Esophagus (tissue), 2 donors: ENCODE results near the gene SDF4. TPM values are rescaled to one million over a fixed set of nuclear protein-coding genes. Genes with fewer than 3 reads are reported as not detected.

Experiments used
- H3K27ac ChIP-seq, 2 donors: one replicate each; pipeline ENCODE4 v1.5.1; 2013; ENCODE audit warnings: low read depth in 2 of 2, mild to moderate bottlenecking in 2 of 2, inconsistent platforms in 1 of 2, low read length in 1 of 2, moderate library complexity in 1 of 2
- H3K27me3 ChIP-seq, 2 donors: one replicate each; pipeline ENCODE4 v1.6.1; 2013; ENCODE audit warnings: low read length in 2 of 2, control low read depth in 1 of 2, mild to moderate bottlenecking in 1 of 2; ENCODE audit not compliant: insufficient read depth in 2 of 2, control insufficient read depth in 1 of 2
- H3K36me3 ChIP-seq, 2 donors: one replicate each; pipeline ENCODE4 v1.6.1; 2013; ENCODE audit warnings: low read length in 1 of 2; ENCODE audit not compliant: control insufficient read depth in 2 of 2, insufficient read depth in 2 of 2
- H3K4me1 ChIP-seq, 2 donors: one replicate each; pipeline ENCODE4 v1.6.1; 2013; ENCODE audit warnings: low read length in 1 of 2; ENCODE audit not compliant: control insufficient read depth in 2 of 2, insufficient read depth in 2 of 2
- H3K4me3 ChIP-seq, 2 donors: one replicate each; pipeline ENCODE4 v1.5.1; 2013; ENCODE audit warnings: low read length in 2 of 2, mild to moderate bottlenecking in 2 of 2, low read depth in 1 of 2, moderate library complexity in 1 of 2
- H3K9me3 ChIP-seq, 2 donors: one replicate each; pipeline ENCODE4 v1.6.1; 2013; ENCODE audit warnings: mild to moderate bottlenecking in 2 of 2, low read depth in 1 of 2, low read length in 1 of 2, moderate library complexity in 1 of 2; ENCODE audit not compliant: control insufficient read depth in 2 of 2, insufficient read depth in 1 of 2
- WGBS, 2 donors: extraction: QIAGEN DNeasy Blood & Tissue Kit; methylation state at CpG; one replicate each; pipeline ENCODE4 v1.1.7; 2013; 5-methylcytosine and 5-hydroxymethylcytosine counted together
- polyA plus RNA-seq, 2 donors: library from polyadenylated mRNA; stranded (reverse); fragments of 200-250 nt; gene quantifications; one replicate each; pipeline ENCODE4 v1.2.3, GENCODE V29; 2013
- donor health status: healthy with polysubstance abuse.
- donor health status: Bipolar disorder and iron deficiency.

The SDF4 gene
- polyA plus RNA-seq, 2 donors: 43.9 to 68.0 TPM

- peaks cover 2 to 5% of the 10 kb centered on the region in 2 donors for H3K4me1 ChIP-seq
- H3K9me3 ChIP-seq: peaks cover 0 to 2% of the 10 kb centered on the region in 2 donors
- H3K27me3 ChIP-seq: no peaks in the 10 kb centered on the region
- no peak within 1 kb of the TSS for H3K4me3 ChIP-seq
- no peak within 1 kb of the TSS for H3K27ac ChIP-seq
- peaks cover 0 to 16% of the 10 kb centered on the region in 2 donors for H3K36me3 ChIP-seq
- WGBS, 2 donors: 52 to 54% methylated on average over 29 to 35 of the region's 35 CpGs
Measured at GRCh38 chr1:1173793-1174415, 57.9 kb downstream of the SDF4 start, which contains the start of gene TTLL10. Gene TTLL10, plus strand, starts transcription at chr1:1173880. Its CDS starts 5,336 bp downstream, at chr1:1179216.

GRCh38 chr1:1173061-1173792 is 58.6 kb downstream of the SDF4 start:
- Histone ChIP-seq H3K36me3 (peaks cover 0 to 18% of the 10 kb centered on the region in 2 donors), H3K27ac (no peak overlapping the region), H3K9me3 (peaks cover 0 to 2% of the 10 kb centered on the region in 2 donors), H3K27me3 (no peaks in the 10 kb centered on the region), H3K4me3 (no peak overlapping the region), H3K4me1 (peaks cover 0 to 5% of the 10 kb centered on the region in 2 donors)
- 61 to 63% methylated on average over 32 of the region's 32 CpGs for WGBS, 2 donors

DNA sequence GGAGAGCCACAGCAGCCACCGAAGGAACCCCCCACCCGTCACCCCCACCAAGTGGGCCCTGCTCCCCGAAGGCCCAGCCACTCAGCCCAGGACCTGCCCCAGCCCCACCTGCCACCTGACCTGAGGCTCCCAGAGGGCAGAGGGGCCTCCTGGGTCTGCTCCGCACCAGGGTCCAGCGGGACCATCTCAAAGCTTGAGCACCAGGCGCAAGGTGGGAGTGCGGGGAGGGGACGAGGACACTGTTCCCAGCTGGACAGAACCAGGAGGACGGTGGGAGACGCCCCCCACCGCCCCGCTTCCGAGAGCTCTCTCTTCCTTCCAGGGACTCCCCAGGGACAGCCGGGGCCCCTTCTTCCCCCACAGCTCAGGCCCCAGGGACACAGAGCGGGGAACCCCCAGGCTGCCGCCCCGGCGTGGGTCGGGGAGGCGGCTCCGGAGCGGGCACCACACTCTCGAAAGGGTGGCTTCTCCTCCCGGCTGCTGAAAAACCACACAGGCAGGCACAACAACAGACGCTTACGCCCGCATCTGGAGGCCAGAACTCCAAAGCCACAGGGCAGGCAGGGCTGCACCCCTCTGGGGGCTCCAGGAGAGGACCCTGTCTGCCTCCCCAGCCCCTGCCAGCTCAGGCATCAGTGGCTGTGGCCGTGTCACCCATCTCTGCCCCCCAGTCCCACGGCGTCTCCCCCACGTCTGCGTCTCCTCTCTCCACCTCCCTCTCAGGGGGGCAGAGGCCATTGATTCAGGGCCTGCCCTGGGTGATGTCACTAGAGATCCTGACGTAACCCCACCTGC is 60.1 kb downstream of the SDF4 start:
- H3K27me3 ChIP-seq: no peaks in the 10 kb centered on the region
- H3K4me1 ChIP-seq: peaks cover 1 to 13% of the 10 kb centered on the region in 2 donors
- peaks cover 0 to 2% of the 10 kb centered on the region in 2 donors for H3K9me3 ChIP-seq
- no peak overlapping the region for H3K4me3 ChIP-seq
- no peak overlapping the region for H3K27ac ChIP-seq
- WGBS, 2 donors: 72 to 73% methylated on average over 32 to 33 of the region's 33 CpGs
- H3K36me3 ChIP-seq: peaks cover 0 to 21% of the 10 kb centered on the region in 2 donors

GRCh38 chr1:1171161-1171545 is 60.6 kb downstream of the SDF4 start:
- no peak overlapping the region for H3K4me3 ChIP-seq
- no peaks in the 10 kb centered on the region for H3K27me3 ChIP-seq
- peaks cover 4 to 14% of the 10 kb centered on the region in 2 donors for H3K4me1 ChIP-seq
- H3K9me3 ChIP-seq: peaks cover 0 to 2% of the 10 kb centered on the region in 2 donors
- peaks cover 0 to 21% of the 10 kb centered on the region in 2 donors for H3K36me3 ChIP-seq
- no peak overlapping the region for H3K27ac ChIP-seq
- whole genome bisulfite sequencing, 2 donors: 64 to 71% methylated on average over 12 of the region's 12 CpGs

- peaks cover 0 to 19% of the 10 kb centered on the region in 2 donors for H3K36me3 ChIP-seq
- no peak overlapping the region for H3K4me3 ChIP-seq
- peaks cover 4 to 15% of the 10 kb centered on the region in 2 donors for H3K4me1 ChIP-seq
- no peaks in the 10 kb centered on the region for H3K9me3 ChIP-seq
- 51 to 57% methylated on average over 24 to 26 of the region's 26 CpGs for WGBS, 2 donors
- H3K27ac ChIP-seq: no peak overlapping the region
- H3K27me3 ChIP-seq: no peaks in the 10 kb centered on the region
Measured at GRCh38 chr1:1170215-1171091, 61.3 kb downstream of the SDF4 start.

GRCh38 chr1:1169429-1170214 is 62.2 kb downstream of the SDF4 start:
- no peak overlapping the region for H3K4me3 ChIP-seq
- no peak overlapping the region for H3K27ac ChIP-seq
- peaks cover 4 to 15% of the 10 kb centered on the region in 2 donors for H3K4me1 ChIP-seq
- WGBS, 2 donors: 68 to 76% methylated on average over 28 to 32 of the region's 32 CpGs
- H3K36me3 ChIP-seq: peaks cover 0 to 20% of the 10 kb centered on the region in 2 donors
- H3K27me3 ChIP-seq: no peaks in the 10 kb centered on the region
- no peaks in the 10 kb centered on the region for H3K9me3 ChIP-seq

DNA sequence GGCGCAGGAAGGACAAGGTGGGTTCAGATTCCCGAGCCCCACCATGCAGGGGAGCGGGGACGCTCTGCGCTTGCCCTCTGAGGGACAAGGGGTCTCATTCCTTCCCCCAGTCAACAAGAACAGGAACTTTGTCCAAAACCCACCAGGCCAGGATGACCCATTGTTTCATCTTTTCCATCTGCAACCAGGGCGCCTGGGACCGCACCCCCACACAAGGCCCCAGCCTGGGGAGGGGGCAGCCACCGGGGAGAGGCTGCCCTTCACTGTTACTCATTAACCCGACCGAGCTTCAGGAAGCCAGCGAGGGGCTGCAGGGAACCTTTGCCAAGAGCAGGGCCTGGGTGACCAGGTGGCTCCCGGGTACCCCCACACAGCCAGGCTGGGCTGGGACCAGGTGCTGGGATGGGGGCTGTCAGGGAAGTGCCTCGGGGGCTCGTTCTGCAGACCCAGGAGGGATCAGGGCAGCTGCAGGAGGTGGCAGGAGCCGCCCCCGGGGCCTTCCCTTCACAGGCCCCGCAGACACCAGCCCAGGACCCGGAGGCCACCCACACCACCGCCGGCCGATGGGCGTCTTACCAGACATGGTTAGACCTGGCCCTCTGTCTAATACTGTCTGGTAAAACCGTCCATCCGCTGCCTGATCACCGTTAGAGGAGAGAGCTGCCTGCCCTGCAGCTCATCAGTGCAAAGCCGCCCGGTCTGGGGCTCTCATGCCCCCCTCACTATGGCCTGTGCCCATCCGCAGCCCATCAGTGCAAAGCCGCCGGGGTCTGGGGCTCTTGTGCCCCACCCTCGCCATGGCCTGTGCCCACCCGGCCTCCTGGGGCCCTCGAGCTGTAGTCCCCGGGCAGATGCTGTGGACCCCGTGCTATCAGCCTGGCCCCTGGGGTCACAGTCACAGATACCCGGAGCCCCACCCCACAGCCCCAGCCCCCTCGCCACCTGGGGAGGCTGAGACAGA is 63.1 kb downstream of the SDF4 start:
- peaks cover 4 to 15% of the 10 kb centered on the region in 2 donors for H3K4me1 ChIP-seq
- no peak overlapping the region for H3K4me3 ChIP-seq
- H3K9me3 ChIP-seq: no peaks in the 10 kb centered on the region
- 80 to 81% methylated on average over 32 to 37 of the region's 37 CpGs for WGBS, 2 donors
- no peaks in the 10 kb centered on the region for H3K27me3 ChIP-seq
- no peak overlapping the region for H3K27ac ChIP-seq
- H3K36me3 ChIP-seq: peaks cover 0 to 19% of the 10 kb centered on the region in 2 donors
